Measurements from ENCODE around the gene WIPF3.

WIPF3 gene

DNA sequence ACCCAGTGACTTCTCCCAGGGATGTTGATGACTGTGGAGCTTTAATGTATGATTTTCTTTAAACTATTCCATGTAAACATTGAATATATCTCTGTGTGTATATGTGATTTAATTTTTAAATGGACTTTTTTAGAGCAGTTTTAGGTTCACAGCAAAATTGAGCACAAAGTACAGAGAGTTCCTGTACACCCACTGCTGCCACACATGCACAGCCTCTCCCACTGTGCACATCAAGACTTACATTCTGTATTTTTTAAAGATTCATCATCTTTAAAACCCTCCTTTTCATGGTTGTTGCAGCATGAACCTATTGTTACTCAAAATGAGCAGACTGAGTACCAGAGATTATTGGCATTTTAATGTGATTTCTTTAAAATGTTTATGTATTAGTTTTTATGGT, 51.3 kb downstream of the WIPF3 start:
- DNase-seq (ENCODE audit: insufficient read length, low spot score): no peak
- TF ChIP-seq POU2F2 (IDR thresholded peaks at IDR 0.05; ENCODE audit: low read depth, low read length): no peak
- no peak for TF ChIP-seq POLR2AphosphoS5 (IDR thresholded peaks at IDR 0.05; ENCODE audit: low read depth, low read length)
- no peak for TF ChIP-seq TAF1 (IDR thresholded peaks at IDR 0.05; ENCODE audit: low read depth, low read length)
- TF ChIP-seq SPI1 (IDR thresholded peaks at IDR 0.05; ENCODE audit: low read depth, low read length): no peak
- no peak for TF ChIP-seq PAX5 (IDR thresholded peaks at IDR 0.05; ENCODE audit: insufficient read depth, low read length, severe bottlenecking)
- no peak for TF ChIP-seq POLR2A (IDR thresholded peaks at IDR 0.05; ENCODE audit: low read depth, low read length)
- FAIRE-seq: no peak

DNA sequence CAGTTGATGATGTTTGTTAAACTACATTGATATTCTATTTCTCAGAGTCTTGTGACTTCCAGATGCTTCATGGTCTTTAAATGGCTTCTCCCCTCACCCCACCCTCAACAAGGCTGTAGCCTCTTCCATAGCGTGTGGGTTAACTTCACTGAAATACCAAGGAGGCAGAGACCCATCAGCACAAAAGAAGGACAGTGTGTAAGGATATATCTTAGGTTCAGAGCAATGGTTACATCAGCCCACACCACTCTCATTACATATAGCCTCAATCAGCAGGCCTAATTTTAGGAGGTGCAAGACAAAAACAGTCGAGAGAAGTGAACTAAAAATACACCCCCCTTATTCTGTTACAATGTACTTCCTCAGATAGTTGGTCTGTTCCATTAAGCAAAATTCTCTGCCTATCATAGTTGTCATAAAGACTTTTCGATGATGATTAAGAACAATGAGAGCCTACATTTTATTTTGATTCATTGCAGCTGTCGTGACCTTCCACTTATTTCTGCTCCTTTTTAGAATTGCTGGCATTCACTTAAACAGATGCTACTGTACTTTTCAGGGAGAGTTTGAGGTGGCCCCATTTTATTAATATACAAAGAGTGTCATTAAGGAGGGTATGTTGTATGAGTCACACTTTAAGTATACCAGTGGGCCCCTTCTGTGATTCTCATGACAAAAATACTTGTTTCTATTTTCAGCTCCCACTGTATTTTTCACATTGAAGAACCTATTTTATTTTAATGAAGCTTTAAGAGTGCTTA, 52.1 kb downstream of the WIPF3 start:
- TF ChIP-seq POU2F2 (IDR thresholded peaks at IDR 0.05; ENCODE audit: low read depth, low read length) (no peak), POLR2AphosphoS5 (IDR thresholded peaks at IDR 0.05; ENCODE audit: low read depth, low read length) (no peak), PAX5 (IDR thresholded peaks at IDR 0.05; ENCODE audit: insufficient read depth, low read length, severe bottlenecking) (no peak), POLR2A (IDR thresholded peaks at IDR 0.05; ENCODE audit: low read depth, low read length) (no peak), SPI1 (IDR thresholded peaks at IDR 0.05; ENCODE audit: low read depth, low read length) (no peak), TAF1 (IDR thresholded peaks at IDR 0.05; ENCODE audit: low read depth, low read length) (no peak)
- no peak for DNase-seq (ENCODE audit: insufficient read length, low spot score)
- no peak for FAIRE-seq

DNA sequence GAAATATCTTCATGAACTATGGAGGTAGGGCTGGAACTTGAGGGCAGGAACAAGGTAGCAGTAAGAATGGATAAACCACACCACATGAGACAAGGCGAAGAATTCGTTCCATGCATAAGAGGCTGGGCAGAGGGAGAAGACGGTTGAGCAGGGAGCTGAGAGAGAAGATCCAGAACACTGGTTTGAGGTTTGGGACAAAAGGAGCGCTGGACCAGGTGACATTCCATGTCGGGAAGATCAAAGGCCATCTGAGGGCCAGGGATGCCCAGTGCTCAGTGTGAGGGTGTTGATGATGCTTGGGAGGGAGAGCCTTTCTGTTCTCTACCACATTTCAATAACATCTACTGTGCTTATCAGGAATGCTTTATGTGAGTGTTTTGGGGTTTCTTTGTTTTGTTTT, 52.8 kb downstream of the WIPF3 start:
- TF ChIP-seq SPI1 (IDR thresholded peaks at IDR 0.05; ENCODE audit: low read depth, low read length) (no peak), TAF1 (IDR thresholded peaks at IDR 0.05; ENCODE audit: low read depth, low read length) (no peak), POU2F2 (IDR thresholded peaks at IDR 0.05; ENCODE audit: low read depth, low read length) (no peak), POLR2A (IDR thresholded peaks at IDR 0.05; ENCODE audit: low read depth, low read length) (no peak), POLR2AphosphoS5 (IDR thresholded peaks at IDR 0.05; ENCODE audit: low read depth, low read length) (no peak), PAX5 (IDR thresholded peaks at IDR 0.05; ENCODE audit: insufficient read depth, low read length, severe bottlenecking) (no peak)
- no peak for FAIRE-seq
- no peak for DNase-seq (ENCODE audit: insufficient read length, low spot score)

DNA sequence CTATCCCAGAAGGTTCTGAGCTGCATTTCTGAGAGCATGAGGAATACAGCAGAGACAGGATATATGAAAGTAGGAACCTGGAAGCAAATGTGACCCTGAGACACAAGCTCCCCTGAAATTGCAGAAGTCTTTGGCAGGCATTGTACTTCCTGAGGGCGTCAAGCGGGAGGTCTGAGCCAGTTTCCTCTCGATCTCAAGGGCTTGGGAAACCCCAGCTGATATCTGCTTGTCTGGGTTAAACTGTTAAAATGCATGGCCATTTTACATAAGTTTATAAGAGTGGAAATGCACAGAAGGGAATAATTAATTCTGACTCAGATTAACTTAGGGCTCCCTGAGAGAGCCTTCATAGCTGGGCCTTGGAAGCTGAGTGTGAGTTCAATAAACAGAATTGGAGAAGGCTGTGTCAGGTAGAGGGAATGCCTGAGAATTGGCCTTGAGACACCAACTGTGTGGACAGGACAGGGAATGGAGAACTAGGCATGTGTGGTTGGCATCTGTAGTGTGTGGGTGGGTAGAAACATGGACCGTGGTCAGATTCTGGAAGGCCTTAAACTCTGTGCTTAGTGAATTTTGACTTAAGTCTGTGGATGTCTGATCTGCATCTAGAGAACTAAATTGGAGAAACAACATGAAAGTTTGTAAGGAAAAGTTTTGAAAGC, 53.3 kb downstream of the WIPF3 start:
- no peak for DNase-seq (ENCODE audit: insufficient read length, low spot score)
- TF ChIP-seq POU2F2 (IDR thresholded peaks at IDR 0.05; ENCODE audit: low read depth, low read length) (no peak), POLR2AphosphoS5 (IDR thresholded peaks at IDR 0.05; ENCODE audit: low read depth, low read length) (no peak), SPI1 (IDR thresholded peaks at IDR 0.05; ENCODE audit: low read depth, low read length) (no peak), POLR2A (IDR thresholded peaks at IDR 0.05; ENCODE audit: low read depth, low read length) (no peak), PAX5 (IDR thresholded peaks at IDR 0.05; ENCODE audit: insufficient read depth, low read length, severe bottlenecking) (no peak), TAF1 (IDR thresholded peaks at IDR 0.05; ENCODE audit: low read depth, low read length) (no peak)
- no peak for FAIRE-seq

DNA sequence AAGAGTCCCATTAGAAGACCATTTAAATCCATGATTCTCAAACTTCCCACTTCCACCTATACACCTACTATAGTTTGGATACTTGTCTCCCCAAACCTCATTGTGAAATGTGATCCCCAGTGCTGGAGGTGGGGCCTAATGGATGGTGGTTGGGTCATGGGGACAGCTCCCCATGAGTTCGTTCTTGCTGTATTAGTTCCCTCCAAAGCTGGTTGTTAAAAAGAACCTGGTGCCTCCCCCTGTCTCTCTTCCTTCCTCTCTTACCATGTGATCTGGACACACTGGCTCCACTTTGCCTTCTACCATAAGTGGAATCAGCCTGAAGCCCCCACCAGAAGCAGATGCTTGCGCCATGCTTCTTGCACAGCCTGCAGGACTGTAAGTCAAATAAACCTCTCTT, 53.9 kb downstream of the WIPF3 start:
- FAIRE-seq (no peak), DNase-seq (ENCODE audit: insufficient read length, low spot score) (no peak)

DNA sequence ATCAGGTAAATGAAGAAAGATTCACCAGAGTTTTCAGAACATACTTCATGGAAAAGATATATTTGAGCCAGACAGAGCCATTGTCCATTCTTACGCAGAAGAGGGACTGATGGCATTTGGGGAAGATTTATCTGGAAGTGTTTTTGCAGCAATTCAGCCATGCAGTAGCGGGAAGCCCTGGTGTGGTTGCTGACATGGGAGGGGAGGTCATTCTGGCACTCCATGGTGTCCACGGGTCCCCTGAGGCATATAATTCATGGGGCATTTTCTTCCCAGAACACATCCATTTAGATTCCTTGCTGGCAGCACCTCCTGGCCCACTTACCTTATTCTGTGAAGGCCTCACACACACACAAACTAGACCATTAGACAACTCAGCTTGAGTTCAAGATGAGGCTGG, 55.6 kb downstream of the WIPF3 start:
- no peak for FAIRE-seq
- DNase-seq (ENCODE audit: insufficient read length, low spot score): no peak

More for the DNA sequence above, 53.9 kb downstream of the WIPF3 start:
- TF ChIP-seq POU2F2 (IDR thresholded peaks at IDR 0.05; ENCODE audit: low read depth, low read length): no peak
- no peak for TF ChIP-seq SPI1 (IDR thresholded peaks at IDR 0.05; ENCODE audit: low read depth, low read length)
- TF ChIP-seq POLR2A (IDR thresholded peaks at IDR 0.05; ENCODE audit: low read depth, low read length): no peak
- no peak for TF ChIP-seq PAX5 (IDR thresholded peaks at IDR 0.05; ENCODE audit: insufficient read depth, low read length, severe bottlenecking)
- TF ChIP-seq TAF1 (IDR thresholded peaks at IDR 0.05; ENCODE audit: low read depth, low read length): no peak
- TF ChIP-seq POLR2AphosphoS5 (IDR thresholded peaks at IDR 0.05; ENCODE audit: low read depth, low read length): no peak

DNA sequence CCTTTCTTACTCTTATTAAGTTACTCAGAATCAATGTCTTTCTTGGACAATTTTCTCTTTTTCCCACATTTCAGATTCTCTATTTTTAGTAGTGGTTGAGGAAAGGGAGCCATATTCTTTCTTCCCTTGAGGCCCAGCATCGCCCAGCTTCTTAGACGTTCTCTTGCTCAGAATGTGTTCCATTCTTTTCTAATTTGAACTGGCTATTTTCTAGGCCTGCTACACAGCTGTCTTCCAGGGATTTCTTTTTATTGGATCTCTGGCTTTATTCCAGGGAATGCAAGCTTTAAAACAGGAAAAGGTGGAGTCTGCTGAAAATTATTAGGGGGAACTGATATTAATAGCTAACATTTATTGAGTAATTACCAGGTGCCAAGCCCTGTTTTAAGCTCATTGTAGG, 58.3 kb downstream of the WIPF3 start:
- DNase-seq (ENCODE audit: insufficient read length, low spot score) (no peak), FAIRE-seq (no peak)
- TF ChIP-seq POU2F2 (IDR thresholded peaks at IDR 0.05; ENCODE audit: low read depth, low read length) (no peak), POLR2AphosphoS5 (IDR thresholded peaks at IDR 0.05; ENCODE audit: low read depth, low read length) (no peak)

More for the DNA sequence above, 55.6 kb downstream of the WIPF3 start:
- no peak for TF ChIP-seq POU2F2 (IDR thresholded peaks at IDR 0.05; ENCODE audit: low read depth, low read length)
- TF ChIP-seq TAF1 (IDR thresholded peaks at IDR 0.05; ENCODE audit: low read depth, low read length): no peak
- TF ChIP-seq POLR2A (IDR thresholded peaks at IDR 0.05; ENCODE audit: low read depth, low read length): no peak
- no peak for TF ChIP-seq SPI1 (IDR thresholded peaks at IDR 0.05; ENCODE audit: low read depth, low read length)
- no peak for TF ChIP-seq POLR2AphosphoS5 (IDR thresholded peaks at IDR 0.05; ENCODE audit: low read depth, low read length)
- no peak for TF ChIP-seq PAX5 (IDR thresholded peaks at IDR 0.05; ENCODE audit: insufficient read depth, low read length, severe bottlenecking)

DNA sequence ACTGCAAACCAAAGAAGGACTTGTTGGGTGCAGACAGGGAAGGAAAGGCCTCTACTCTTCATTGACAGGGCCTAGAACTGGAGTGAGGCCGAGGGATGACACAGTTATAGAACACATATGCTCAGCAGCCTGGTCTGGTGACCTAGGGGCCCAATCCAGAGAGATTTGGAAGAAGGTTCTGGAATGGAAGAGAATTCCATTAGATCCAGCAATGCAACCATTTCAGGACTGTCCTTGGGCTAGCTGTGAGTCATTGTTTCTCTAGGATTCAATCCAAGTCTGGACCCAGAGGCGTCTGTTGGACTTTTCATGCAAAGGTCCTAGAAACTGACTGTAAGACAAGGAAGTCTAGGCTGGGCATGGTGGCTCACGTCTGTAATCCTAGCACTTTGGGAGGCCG, 59.2 kb downstream of the WIPF3 start:
- no peak for DNase-seq (ENCODE audit: insufficient read length, low spot score)
- TF ChIP-seq POU2F2 (IDR thresholded peaks at IDR 0.05; ENCODE audit: low read depth, low read length) (no peak), PAX5 (IDR thresholded peaks at IDR 0.05; ENCODE audit: insufficient read depth, low read length, severe bottlenecking) (no peak), POLR2AphosphoS5 (IDR thresholded peaks at IDR 0.05; ENCODE audit: low read depth, low read length) (no peak), TAF1 (IDR thresholded peaks at IDR 0.05; ENCODE audit: low read depth, low read length) (no peak), POLR2A (IDR thresholded peaks at IDR 0.05; ENCODE audit: low read depth, low read length) (no peak), SPI1 (IDR thresholded peaks at IDR 0.05; ENCODE audit: low read depth, low read length) (no peak)
- no peak for FAIRE-seq

DNA sequence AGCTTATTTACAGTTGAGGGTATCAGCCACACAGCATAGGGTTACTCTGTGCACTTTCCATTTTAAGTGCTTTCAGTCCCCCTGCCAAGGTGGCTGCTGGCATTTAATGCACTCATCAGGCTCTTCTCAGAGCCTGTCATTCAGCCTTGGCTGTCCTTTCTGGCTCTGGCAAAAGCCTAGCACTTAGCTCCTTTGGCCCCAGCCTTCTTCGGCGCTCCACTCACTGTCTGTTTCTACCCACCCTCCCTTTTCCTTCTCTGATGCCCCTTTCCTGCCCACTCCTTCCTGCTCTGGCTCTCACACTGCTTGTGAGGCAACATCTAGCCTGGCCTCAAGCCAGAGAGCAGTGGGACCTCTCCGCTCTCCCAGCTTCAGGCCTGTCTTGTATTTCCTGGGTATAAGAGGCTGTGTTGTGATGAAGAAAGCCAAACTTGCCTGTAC, 60.2 kb downstream of the WIPF3 start:
- TF ChIP-seq SPI1 (IDR thresholded peaks at IDR 0.05; ENCODE audit: low read depth, low read length) (no peak), POU2F2 (IDR thresholded peaks at IDR 0.05; ENCODE audit: low read depth, low read length) (no peak)
- FAIRE-seq (no peak), DNase-seq (ENCODE audit: insufficient read length, low spot score) (no peak)

Data from GM12891 (cell line).